Activated naive CD8-positive, alpha-beta T cell (primary cell): Measurements from ENCODE around the gene ATF6B.

Experiments
- H3K27ac Mint-ChIP-seq: one replicate; pipeline ENCODE4 v1.8.0; 2021; ENCODE audit warnings: mixed read lengths
- H3K27me3 Mint-ChIP-seq: one replicate; pipeline ENCODE4 v1.8.0; 2021; ENCODE audit warnings: mixed read lengths
- H3K36me3 Mint-ChIP-seq: one replicate; pipeline ENCODE4 v1.8.0; 2021; ENCODE audit warnings: mixed read lengths
- H3K4me1 Mint-ChIP-seq: one replicate; pipeline ENCODE4 v1.8.0; 2021; ENCODE audit warnings: low read depth, mixed read lengths
- H3K4me3 Mint-ChIP-seq: one replicate; pipeline ENCODE4 v1.8.0; 2021; ENCODE audit warnings: mild to moderate bottlenecking, mixed read lengths
- H3K9me3 Mint-ChIP-seq: one replicate; pipeline ENCODE4 v1.8.0; 2021; ENCODE audit warnings: low read depth, mixed read lengths

ATF6B gene

DNA sequence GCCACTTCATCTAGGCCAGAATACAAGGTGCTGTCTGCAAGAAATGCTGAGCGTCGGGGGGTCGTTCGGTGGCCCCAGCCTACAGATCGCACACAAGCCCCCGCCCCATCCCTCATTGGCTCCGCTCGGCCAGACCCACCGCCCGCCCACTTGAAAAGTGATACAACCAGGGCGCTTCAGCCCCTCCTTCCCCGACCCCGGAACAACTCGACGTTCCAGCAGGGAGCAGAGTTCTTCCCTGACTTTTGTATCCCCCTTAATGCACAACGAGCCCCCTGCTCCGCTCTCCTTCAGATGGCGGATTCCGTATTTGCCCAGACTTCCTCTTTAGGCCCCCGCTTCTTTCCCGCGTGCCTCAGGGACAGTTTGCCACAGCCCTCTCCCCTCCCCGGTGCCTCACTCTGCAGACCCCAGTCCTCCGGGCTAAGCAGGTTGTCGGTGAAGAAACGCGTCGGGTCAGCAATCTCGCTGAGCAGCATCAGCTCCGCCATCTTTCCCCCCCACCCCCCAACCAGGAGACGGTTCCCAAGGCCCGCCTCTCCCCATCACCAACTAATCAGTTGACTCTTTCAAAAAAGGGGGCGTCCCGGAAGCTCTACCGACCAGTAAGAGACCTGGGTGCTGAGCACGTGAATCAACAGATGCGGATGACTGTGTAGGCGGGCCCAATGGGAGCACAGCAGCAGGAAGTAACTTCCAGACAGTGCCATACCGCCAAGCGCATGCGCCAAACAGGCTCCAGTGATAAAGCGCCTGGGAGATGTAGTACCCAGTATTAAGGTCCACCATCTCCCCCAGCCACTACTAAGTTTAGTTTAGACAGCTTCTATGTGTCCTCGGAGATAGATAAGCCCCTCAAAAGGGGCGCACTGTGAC, at the start of gene ATF6B:
Gene ATF6B (minus strand): TSS at position 530 of the 876 bp plus-strand sequence. CDS start 39 bp downstream, at position 491.
- peaks cover 10% of the 10 kb centered on the region for H3K36me3 Mint-ChIP-seq
- H3K4me1 Mint-ChIP-seq: peaks cover 55% of the 10 kb centered on the region
- no peaks in the 10 kb centered on the region for H3K27me3 Mint-ChIP-seq
- H3K27ac Mint-ChIP-seq: peak within 1 kb of the TSS; percentile 95
- no peaks in the 10 kb centered on the region for H3K9me3 Mint-ChIP-seq
- H3K4me3 Mint-ChIP-seq: peak within 1 kb of the TSS; percentile 98

DNA sequence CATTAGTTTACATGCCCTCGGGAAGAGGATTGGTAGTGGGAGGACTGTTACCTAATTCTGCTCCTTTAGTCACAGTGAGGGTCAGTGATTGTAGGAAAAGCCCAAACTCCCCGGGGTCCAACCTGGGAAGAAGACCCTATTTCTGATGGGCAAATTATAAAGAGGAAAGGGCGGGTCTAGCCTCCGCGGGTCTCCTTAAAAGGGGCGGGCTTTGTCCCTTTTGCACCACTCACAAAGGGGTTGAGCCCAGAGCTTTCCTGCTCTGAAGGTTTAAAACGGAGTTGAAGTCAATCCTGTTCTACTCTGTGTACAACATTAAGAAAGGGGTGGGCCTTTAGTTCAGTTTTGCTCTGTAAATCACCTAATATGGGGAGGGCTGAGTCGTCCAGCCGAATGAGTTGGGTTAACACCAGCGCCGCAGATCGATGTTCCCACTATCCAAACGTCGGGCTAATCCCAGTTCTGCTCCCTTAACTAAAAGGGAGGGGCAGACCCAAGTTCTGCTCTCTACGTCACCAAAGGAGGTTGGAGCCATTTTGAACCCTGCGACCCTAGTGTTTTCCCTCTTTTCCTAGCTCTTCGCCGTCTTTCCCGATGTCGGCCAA, 49.2 kb upstream of the ATF6B start:
- Mint-ChIP-seq H3K9me3 (no peaks in the 10 kb centered on the region), H3K27ac (peak overlapping the region; percentile 90), H3K27me3 (no peaks in the 10 kb centered on the region), H3K4me1 (peaks cover 73% of the 10 kb centered on the region), H3K4me3 (peak overlapping the region; percentile 91), H3K36me3 (peaks cover 4% of the 10 kb centered on the region)

DNA sequence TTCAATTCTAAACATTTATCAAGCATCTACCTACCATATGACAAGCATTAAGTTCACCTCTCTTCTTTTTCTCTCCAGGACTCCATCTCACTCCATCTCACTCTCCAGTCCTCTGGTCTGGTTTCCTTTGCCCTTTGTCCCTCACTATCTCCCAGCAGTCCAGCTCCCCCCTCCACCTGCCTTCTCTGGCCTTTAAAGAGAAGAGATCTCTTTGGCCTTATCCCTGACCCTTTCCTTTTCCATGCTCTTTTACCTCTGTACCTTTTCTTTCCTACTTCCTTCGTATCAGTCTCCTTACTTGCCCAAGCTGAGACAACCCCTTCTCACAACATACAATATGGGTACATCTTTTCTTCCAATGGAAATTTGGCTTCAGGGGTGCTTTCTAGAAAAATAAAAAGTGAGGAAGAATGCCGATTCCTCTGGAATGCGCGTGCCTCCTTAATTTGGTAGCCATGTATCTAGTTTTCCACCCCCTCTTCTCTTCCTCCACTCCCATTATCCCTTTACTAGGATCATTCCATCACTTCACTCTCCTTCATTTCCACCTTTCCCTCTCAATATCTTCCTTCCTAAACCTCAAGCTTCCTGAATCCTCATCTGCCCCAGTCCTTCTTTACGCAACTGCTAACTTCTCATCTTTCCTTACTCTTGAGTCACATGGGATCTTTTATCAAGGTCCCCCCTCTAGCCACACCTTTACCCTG, 48.6 kb upstream of the ATF6B start:
- peak overlapping the region; percentile 90 for H3K27ac Mint-ChIP-seq
- no peaks in the 10 kb centered on the region for H3K9me3 Mint-ChIP-seq
- no peaks in the 10 kb centered on the region for H3K27me3 Mint-ChIP-seq
- H3K36me3 Mint-ChIP-seq: peaks cover 4% of the 10 kb centered on the region
- H3K4me1 Mint-ChIP-seq: peaks cover 73% of the 10 kb centered on the region
- H3K4me3 Mint-ChIP-seq: peak overlapping the region; percentile 91

DNA sequence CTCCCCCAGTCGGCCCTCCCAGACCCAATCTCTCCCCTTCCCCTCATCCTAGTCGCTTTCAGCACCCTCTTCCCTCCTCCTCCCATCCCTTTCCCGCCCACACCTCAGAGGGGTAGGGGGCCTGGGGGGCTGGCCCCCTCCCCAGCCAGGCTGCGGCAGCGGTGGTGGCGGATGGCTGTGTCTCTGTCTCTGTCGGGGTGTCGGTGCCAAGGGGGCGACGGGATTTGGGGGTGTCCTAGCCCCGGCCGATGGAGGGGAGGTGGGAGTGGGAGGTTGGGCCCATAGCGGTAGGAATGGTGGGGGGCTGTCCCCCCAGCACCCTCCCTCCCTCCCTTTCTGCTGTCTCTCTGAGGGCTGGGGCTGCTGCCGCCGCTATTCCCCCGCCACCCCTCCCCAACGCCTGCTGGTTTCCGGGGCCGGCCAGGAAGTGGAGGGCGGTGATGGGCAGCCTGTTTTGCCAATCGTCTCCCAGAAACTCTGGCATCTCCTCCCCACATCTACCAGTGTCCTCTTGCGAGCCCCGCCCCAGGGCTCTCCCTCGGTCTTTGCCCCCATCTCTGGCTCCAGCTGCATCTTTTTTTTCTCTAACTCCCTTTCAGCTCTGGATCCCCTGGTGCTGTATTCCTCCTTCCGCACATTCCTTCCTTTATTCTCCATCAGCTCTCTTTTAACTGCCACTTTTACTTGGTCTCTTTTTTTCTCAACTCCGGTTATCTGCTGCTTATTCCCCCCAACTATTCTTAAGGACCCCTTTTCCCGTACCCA, 47.8 kb upstream of the ATF6B start, which contains the start of gene AGPAT1:
Gene AGPAT1 (minus strand): TSS at position 374 of the 765 bp plus-strand sequence. CDS start 4,588 bp downstream, outside the sequence.
- peak within 1 kb of the TSS; percentile 90 for H3K27ac Mint-ChIP-seq
- peak within 1 kb of the TSS; percentile 91 for H3K4me3 Mint-ChIP-seq
- H3K36me3 Mint-ChIP-seq: peaks cover 6% of the 10 kb centered on the region
- no peaks in the 10 kb centered on the region for H3K27me3 Mint-ChIP-seq
- H3K4me1 Mint-ChIP-seq: peaks cover 73% of the 10 kb centered on the region
- no peaks in the 10 kb centered on the region for H3K9me3 Mint-ChIP-seq

DNA sequence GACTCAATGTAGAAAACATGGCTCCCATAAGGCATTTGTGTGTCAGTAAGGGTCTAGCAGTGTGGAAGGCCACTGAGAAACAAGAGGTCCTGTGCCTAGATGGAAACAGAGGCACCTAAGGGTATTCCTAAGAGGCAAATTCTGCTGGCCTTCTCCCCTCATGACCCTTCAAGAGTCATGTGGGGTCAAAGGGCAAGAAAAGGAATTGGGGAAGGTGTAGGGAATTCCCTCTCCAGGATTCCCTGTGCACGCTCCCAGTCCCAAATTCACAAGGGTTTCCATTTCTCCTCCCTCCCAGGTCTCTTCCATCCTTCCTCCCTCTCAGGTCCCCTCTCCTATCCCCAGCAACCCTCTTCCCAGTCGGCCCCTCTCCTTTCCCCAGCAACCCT, 47.3 kb upstream of the ATF6B start:
- H3K27ac Mint-ChIP-seq: peak overlapping the region; percentile 78
- no peaks in the 10 kb centered on the region for H3K27me3 Mint-ChIP-seq
- peaks cover 67% of the 10 kb centered on the region for H3K4me1 Mint-ChIP-seq
- no peaks in the 10 kb centered on the region for H3K9me3 Mint-ChIP-seq
- H3K36me3 Mint-ChIP-seq: peaks cover 3% of the 10 kb centered on the region
- peak overlapping the region; percentile 91 for H3K4me3 Mint-ChIP-seq

DNA sequence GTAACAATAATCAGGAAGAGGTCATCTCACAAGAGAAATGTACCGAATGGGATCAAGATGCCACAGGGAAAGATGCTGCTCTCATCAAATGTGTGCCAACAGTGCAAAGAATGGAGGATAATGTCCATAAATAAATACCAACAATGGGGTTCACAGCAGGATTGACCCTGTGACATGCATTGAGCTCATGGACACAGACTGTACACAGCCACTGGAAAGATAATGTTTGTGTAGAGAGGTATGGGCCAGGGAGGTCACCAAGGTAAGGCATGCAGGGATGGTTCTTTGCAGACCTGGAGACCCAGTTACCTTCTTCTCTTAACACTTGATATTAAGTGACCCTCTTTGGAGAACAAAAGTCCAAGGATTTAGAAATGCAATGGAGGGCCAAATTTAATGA, 46.4 kb upstream of the ATF6B start:
- peaks cover 59% of the 10 kb centered on the region for H3K4me1 Mint-ChIP-seq
- H3K4me3 Mint-ChIP-seq: peak overlapping the region; percentile 91
- H3K9me3 Mint-ChIP-seq: no peaks in the 10 kb centered on the region
- H3K36me3 Mint-ChIP-seq: peaks cover 3% of the 10 kb centered on the region
- peak overlapping the region; percentile 83 for H3K27ac Mint-ChIP-seq
- H3K27me3 Mint-ChIP-seq: no peaks in the 10 kb centered on the region

DNA sequence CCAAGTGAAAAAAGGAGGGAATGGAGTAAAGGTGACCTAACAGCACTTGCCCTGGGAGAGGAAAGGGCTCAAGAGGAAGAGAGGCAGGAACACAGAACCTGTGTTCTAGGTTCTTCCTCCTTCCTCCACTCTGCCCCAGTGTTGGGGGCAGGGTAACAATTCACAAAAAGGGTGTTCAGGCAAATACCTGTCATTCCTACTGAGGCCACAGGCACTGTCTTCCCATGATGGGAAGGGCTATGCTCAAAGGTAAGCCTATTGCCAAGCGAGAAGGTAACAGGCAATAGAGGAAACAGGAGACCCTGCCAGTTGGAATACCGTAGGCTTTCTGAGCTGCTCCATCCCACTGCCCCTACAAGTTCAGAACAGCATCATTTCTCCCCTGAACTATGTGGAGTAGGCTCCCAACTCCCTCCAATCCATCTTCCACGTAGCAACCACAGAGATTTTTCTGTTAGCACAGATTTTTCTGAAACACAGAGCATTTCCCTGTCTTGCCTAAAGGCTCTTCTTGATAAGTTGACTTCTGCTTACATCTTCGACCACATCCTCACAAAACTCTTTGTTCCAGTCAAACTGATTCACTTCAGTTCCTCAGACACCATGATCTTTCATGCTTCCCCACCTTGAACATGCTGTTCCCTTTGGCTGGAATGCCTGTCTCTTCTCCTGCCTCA, 45.1 kb upstream of the ATF6B start:
- Mint-ChIP-seq H3K36me3 (peaks cover 3% of the 10 kb centered on the region), H3K27me3 (no peaks in the 10 kb centered on the region), H3K4me1 (peaks cover 51% of the 10 kb centered on the region), H3K9me3 (no peaks in the 10 kb centered on the region), H3K27ac (peak overlapping the region; percentile 83), H3K4me3 (peak overlapping the region; percentile 91)

DNA sequence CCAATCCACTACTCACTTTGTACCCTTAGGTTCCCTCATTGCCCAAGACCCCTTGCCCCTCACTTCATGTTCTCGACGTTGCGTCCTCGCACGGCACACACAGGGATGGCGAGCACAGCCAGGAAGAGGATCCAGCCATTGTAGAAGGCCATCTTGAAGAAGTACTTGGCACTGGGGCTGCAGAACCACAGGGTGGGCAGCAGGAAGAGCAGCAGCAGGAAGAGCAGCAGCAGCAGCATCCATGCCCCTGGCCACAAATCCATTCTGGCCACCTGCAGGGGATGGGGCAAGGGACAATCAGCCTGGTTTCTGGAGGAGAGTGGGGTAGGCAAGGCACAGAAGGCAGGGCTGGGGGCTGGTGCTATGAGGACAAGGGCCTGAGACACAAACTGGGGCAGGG, 43.2 kb upstream of the ATF6B start:
- peaks cover 36% of the 10 kb centered on the region for H3K4me1 Mint-ChIP-seq
- H3K36me3 Mint-ChIP-seq: peaks cover 5% of the 10 kb centered on the region
- no peaks in the 10 kb centered on the region for H3K27me3 Mint-ChIP-seq
- H3K4me3 Mint-ChIP-seq: no peak overlapping the region
- no peaks in the 10 kb centered on the region for H3K9me3 Mint-ChIP-seq
- no peak overlapping the region for H3K27ac Mint-ChIP-seq

DNA sequence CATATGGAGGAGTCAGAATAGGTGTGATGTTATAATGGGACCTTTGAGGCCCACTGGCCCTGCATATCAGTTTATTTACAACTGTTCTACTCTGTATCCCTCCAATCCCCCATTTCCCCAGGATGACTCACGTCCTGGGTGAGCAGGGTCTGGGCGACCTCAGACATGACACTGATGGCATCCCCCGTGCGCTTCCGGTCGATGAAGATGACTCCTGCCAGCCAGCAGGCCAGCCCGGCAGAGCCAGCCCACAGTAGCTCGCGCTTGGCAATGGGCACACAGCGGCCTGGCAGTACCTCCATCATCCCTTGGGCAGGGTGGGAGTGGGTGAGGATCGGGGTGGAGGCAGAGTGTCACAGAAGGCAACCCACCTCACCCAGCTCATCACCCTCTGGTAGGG, 42.2 kb upstream of the ATF6B start:
- Mint-ChIP-seq H3K36me3 (peaks cover 5% of the 10 kb centered on the region), H3K4me1 (peaks cover 32% of the 10 kb centered on the region), H3K9me3 (no peaks in the 10 kb centered on the region), H3K4me3 (no peak overlapping the region), H3K27me3 (no peaks in the 10 kb centered on the region), H3K27ac (no peak overlapping the region)

DNA sequence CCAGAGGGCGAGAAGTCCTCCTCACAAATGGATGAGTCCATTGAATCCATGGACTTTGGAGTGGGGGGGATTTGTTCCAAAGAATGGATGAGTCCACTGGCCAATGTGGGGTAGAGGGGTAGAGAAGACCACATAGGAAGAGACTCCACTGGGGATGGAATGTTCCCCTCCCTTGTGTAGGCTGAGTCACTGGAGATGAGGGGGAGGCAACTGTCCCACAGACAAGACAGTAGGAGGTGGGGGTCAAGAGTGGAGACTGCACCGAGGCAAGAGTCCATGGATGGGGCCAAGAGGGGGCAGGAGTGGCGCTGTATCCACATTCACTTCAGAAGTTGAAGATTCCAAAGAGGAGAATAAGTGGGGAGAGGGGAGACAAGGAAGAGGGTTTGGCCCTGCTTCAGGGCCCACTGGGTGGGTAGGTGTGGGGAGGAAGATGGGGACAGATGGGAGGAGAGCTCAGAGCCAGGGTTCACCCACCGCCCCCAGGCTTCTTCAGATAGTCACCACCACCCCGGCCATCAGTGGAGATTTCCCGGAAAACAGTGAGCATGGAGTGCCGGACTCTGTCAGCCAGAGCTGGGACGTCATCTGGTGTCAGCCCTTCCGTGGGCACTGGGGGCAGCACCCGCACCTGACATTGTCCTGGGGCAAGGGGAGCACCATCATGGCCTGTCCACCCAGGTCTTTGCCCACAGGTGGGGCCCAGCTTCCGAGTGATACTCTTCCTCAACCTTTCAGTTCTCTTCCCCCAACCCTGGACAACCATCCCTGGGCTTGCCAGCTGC, 41.0 kb upstream of the ATF6B start:
- Mint-ChIP-seq H3K36me3 (peaks cover 8% of the 10 kb centered on the region), H3K27ac (no peak overlapping the region), H3K4me3 (no peak overlapping the region), H3K27me3 (no peaks in the 10 kb centered on the region), H3K4me1 (peaks cover 20% of the 10 kb centered on the region), H3K9me3 (no peaks in the 10 kb centered on the region)

DNA sequence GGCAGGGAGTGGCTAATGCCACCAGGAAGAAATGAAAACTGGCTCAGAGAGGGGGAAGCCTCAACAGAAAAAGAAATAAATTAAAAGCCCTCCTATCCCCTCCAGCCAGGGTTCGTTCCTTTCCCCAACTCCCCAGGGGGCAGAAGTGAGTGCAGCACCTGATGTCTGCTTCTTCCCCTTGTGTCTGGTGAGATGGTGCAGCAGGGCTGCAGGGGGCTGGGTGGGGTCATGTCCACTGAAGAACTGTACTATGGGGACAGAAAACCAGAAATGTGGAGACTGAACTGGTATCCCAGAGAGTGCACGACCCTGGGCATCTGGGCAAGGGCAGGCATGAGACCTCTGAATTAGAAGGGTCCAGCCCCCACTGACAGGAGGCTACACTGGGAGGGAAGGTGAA, 40.3 kb upstream of the ATF6B start:
- Mint-ChIP-seq H3K4me1 (peaks cover 13% of the 10 kb centered on the region), H3K4me3 (no peak overlapping the region), H3K36me3 (peaks cover 8% of the 10 kb centered on the region), H3K27ac (no peak overlapping the region), H3K9me3 (no peaks in the 10 kb centered on the region), H3K27me3 (no peaks in the 10 kb centered on the region)

DNA sequence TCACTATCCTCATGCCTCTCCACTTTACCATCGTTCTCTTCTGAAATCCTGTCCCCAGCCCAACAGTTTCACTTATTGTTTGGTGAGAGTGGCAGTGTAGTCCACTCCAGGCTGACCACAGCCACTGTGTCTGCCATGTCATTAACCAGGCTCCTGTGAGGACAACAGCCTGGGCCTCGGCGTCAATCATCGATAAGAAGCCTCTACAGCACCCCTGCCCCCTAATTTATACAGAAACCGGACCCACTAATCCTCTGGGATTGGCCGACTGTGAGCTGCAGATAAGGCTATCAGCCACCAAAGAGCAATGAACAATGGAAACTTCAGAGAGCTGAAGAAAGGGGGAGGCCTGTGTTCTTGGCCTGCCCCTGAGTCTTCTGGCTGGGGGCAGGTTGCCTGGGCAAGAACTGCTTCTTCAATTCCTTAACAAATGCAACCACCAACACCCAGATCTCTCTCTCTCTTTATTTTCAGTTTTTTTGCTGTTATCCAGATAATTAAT, 39.8 kb upstream of the ATF6B start:
- Mint-ChIP-seq H3K27me3 (no peaks in the 10 kb centered on the region), H3K9me3 (no peaks in the 10 kb centered on the region), H3K4me3 (no peak overlapping the region), H3K36me3 (peaks cover 8% of the 10 kb centered on the region), H3K4me1 (peaks cover 8% of the 10 kb centered on the region), H3K27ac (no peak overlapping the region)

DNA sequence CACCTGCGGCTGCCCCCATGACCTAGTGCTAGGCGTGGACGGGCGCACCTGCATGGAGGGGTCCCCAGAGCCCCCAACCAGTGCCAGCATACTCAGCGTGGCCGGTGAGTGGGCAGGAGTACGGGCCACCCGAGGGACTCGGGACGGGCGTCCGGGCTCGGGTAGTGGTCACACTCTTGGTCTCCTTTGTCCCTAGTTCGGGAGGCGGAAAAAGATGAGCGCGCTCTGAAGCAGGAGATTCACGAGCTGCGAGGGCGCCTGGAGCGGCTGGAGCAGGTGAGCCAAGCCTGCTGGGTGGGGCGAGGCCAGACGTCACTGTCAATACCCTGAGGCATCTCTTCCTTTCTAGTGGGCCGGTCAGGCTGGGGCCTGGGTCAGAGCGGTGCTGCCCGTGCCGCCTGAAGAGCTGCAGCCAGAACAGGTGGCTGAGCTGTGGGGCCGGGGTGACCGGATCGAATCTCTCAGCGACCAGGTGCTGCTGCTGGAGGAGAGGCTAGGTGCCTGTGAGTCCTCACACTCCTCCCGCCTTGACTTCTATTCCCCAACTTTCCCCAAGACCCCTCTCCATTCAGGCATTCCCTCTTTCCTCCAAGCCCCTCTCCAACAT, 39.2 kb upstream of the ATF6B start:
- Mint-ChIP-seq H3K9me3 (no peaks in the 10 kb centered on the region), H3K4me3 (no peak overlapping the region), H3K36me3 (peaks cover 8% of the 10 kb centered on the region), H3K27ac (no peak overlapping the region), H3K4me1 (peaks cover 3% of the 10 kb centered on the region), H3K27me3 (no peaks in the 10 kb centered on the region)
